ENCODE results near the gene NUFIP1. TPM values are rescaled to one million over a fixed set of nuclear protein-coding genes. Genes with fewer than 3 reads are reported as not detected.

The NUFIP1 gene
- total RNA-seq, 4 donors from 2014 or later: 2.7 to 4.4 (median 3.7) TPM

GRCh38 chr13:44920013-44920412, 69.3 kb downstream of the NUFIP1 start:
- Histone ChIP-seq H3K4me1 (peaks cover 0 to 46% (median 14%) of the 10 kb centered on the region in 4 donors), H3K27ac (peak overlapping the region; percentile 93 to 99 (median 96)), H3K4me3 (no peak overlapping the region), H3K9me3 (no peaks in the 10 kb centered on the region), H3K27me3 (no peaks in the 10 kb centered on the region), H3K36me3 (no peaks in the 10 kb centered on the region)
- 97 to 98% methylated on average over 3 of the region's 3 CpGs for WGBS, 2 donors
- DNase-seq (ENCODE audit: low spot score in 2 of 2): no peak
- TF ChIP-seq, protein P1, sequence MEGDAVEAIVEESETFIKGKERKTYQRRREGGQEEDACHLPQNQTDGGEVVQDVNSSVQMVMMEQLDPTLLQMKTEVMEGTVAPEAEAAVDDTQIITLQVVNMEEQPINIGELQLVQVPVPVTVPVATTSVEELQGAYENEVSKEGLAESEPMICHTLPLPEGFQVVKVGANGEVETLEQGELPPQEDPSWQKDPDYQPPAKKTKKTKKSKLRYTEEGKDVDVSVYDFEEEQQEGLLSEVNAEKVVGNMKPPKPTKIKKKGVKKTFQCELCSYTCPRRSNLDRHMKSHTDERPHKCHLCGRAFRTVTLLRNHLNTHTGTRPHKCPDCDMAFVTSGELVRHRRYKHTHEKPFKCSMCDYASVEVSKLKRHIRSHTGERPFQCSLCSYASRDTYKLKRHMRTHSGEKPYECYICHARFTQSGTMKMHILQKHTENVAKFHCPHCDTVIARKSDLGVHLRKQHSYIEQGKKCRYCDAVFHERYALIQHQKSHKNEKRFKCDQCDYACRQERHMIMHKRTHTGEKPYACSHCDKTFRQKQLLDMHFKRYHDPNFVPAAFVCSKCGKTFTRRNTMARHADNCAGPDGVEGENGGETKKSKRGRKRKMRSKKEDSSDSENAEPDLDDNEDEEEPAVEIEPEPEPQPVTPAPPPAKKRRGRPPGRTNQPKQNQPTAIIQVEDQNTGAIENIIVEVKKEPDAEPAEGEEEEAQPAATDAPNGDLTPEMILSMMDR (IDR thresholded peaks at IDR 0.05): no peak
- TF ChIP-seq POLR2A (IDR thresholded peaks at IDR 0.05) (no peak), EP300 (IDR thresholded peaks at IDR 0.05) (no peak)

DNA sequence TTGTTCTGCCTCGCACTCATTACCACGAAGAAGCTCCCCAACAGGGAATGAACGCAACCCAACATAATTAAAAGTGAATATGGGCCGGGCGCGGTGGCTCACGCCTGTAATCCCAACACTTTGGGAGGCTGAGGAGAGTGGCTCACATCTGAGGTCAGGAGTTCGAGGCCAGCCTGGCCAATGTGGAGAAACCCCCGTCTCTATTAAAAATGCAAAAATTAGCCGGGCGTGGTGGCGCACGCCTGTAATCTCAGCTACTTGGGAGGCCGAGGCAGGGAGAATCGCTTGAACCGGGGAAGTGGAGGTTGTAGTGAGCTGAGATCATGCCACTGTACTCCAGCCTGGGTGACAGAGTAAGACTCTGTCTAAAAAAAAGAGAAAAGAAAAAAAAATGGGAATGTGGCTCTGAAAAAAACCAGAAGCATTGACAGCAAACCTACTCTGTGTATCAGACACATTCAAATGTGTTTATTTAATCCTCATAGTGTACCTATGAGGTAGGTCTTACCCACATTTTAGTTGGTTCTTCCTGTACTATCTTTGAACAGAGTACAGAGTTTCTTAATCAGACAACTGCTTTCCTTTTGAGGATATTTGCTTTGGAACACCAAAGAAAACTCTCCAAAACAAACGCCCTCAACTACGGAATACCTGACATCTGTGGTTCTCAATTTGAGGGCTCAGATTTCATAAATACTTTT, 70.0 kb downstream of the NUFIP1 start:
- Histone ChIP-seq H3K27me3 (no peaks in the 10 kb centered on the region), H3K36me3 (no peaks in the 10 kb centered on the region), H3K9me3 (no peaks in the 10 kb centered on the region), H3K4me3 (peak overlapping the region in 3 of 4 donors; percentile 51 to 62 (median 58)), H3K27ac (peak overlapping the region; percentile 93 to 99 (median 96)), H3K4me1 (peaks cover 0 to 46% (median 14%) of the 10 kb centered on the region in 4 donors)
- DNase-seq (ENCODE audit: low spot score in 2 of 2): no peak
- 91 to 93% methylated on average over 18 of the region's 18 CpGs for WGBS, 2 donors
- TF ChIP-seq POLR2A (IDR thresholded peaks at IDR 0.05) (no peak), EP300 (IDR thresholded peaks at IDR 0.05) (peak in 1 of 2 donors; percentile 64)
- TF ChIP-seq, protein P1 (IDR thresholded peaks at IDR 0.05): no peak

- no peaks in the 10 kb centered on the region for H3K36me3 ChIP-seq
- peak overlapping the region; percentile 36 to 62 (median 54) for H3K4me3 ChIP-seq
- peaks cover 0 to 46% (median 14%) of the 10 kb centered on the region in 4 donors for H3K4me1 ChIP-seq
- peak overlapping the region; percentile 93 to 99 (median 96) for H3K27ac ChIP-seq
- peak; percentile 75 to 77 for DNase-seq (ENCODE audit: low spot score in 2 of 2)
- TF ChIP-seq POLR2A (IDR thresholded peaks at IDR 0.05) (peak in 1 of 2 donors; percentile 56), EP300 (IDR thresholded peaks at IDR 0.05) (peak in 1 of 2 donors; percentile 83)
- TF ChIP-seq, protein P1 (IDR thresholded peaks at IDR 0.05): peak; percentile 82 to 91 (median 85)
- no peaks in the 10 kb centered on the region for H3K27me3 ChIP-seq
- H3K9me3 ChIP-seq: no peaks in the 10 kb centered on the region
- 9 to 11% methylated on average over 26 of the region's 26 CpGs for WGBS, 2 donors
These were observed 70.8 kb downstream of the NUFIP1 start for GRCh38 chr13:44918326-44919103.

DNA sequence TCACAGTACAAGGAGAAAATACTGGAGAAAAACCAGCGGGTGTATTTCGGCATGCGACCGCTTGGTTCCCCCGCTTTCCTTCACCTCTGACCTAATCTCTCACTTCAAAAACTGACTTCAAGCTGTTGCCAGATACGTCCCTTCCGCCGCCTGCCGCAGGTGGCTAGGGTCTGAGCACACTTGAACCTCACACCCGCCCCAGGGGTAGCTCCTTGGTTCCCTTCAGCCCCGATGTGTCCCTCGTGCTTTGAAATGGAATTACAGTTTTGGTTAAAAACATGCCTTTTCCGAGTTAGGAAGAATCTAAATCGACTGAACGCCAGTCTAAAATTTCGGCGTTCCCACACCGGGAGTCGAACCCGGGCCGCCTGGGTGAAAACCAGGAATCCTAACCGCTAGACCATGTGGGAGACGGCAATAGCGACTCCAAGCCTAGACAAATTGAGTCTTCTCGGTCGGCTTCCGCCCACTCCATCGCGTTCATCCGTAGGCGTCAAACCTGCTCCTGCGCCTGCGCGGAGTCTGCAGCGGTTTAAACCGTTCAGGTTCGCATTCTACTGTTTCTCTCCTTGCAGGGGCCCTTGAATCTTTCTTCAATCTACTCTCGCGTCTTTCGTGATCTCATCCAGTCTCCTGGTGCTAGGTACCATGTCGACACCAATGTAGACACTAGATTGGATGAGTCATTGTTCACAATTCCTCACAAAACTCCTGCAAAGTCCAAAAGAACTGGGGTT, 71.5 kb downstream of the NUFIP1 start:
- H3K36me3 ChIP-seq: no peaks in the 10 kb centered on the region
- peak overlapping the region; percentile 36 to 62 (median 54) for H3K4me3 ChIP-seq
- H3K27me3 ChIP-seq: no peaks in the 10 kb centered on the region
- TF ChIP-seq EP300 (IDR thresholded peaks at IDR 0.05) (peak in 1 of 2 donors; percentile 98), POLR2A (IDR thresholded peaks at IDR 0.05) (peak; percentile 49 to 89)
- TF ChIP-seq, protein P1 (IDR thresholded peaks at IDR 0.05): peak; percentile 40 to 90 (median 68)
- no peaks in the 10 kb centered on the region for H3K9me3 ChIP-seq
- DNase-seq (ENCODE audit: low spot score in 2 of 2): peak; percentile 92 to 97
- peak overlapping the region; percentile 93 to 99 (median 96) for H3K27ac ChIP-seq
- 0 to 1% methylated on average over 41 of the region's 41 CpGs for WGBS, 2 donors
- H3K4me1 ChIP-seq: peaks cover 0 to 46% (median 14%) of the 10 kb centered on the region in 4 donors
